Cardiac fibroblast (primary cell): ENCODE measurements around the gene ARAP3.
A peak's percentile ranks its signal among the peaks of the same experiment; 100 is the strongest.
"Not testable (repeated sequence)": the region's sequence is repeated elsewhere in the genome, so short reads cannot be mapped to it uniquely, and the experiment has no call there.

Experiments used
- DNase-seq, 2 donors: peaks; one replicate each; pipeline versions ENCODE4 v3.0.0 to v3.0.0-alpha.2; 2010; ENCODE audit warnings: low read depth in 2 of 2
- H3K4me3 ChIP-seq, 2 donors: replicated peaks in 1 of 2; 1 replicate in 1 of 2; 2 replicates in 1 of 2; pipeline ENCODE4 v1.5.1; 2011; ENCODE audit warnings: low read depth in 2 of 2, low read length in 2 of 2, mild to moderate bottlenecking in 2 of 2, moderate library complexity in 1 of 2
- CTCF ChIP-seq: IDR thresholded peaks from one replicate; pipeline ENCODE4 v1.5.1; 2011; ENCODE audit warnings: low read depth, mild to moderate bottlenecking, low read length, inconsistent platforms

Gene ARAP3

GRCh38 chr5:141613344-141613743 lies 68.7 kb downstream of the ARAP3 start:
- no peak overlapping the region for H3K4me3 ChIP-seq
- TF ChIP-seq CTCF: no peak

GRCh38 chr5:141611289-141611688 lies 70.7 kb downstream of the ARAP3 start:
- no peak overlapping the region for H3K4me3 ChIP-seq
- no peak for TF ChIP-seq CTCF
- DNase-seq: no peak

More at GRCh38 chr5:141613344-141613743, 68.7 kb downstream of the ARAP3 start:
- no peak for DNase-seq

- not testable (repeated sequence) for H3K4me3 ChIP-seq, DNase-seq
Observed at GRCh38 chr5:141609921-141610320, 72.1 kb downstream of the ARAP3 start.

- H3K4me3 ChIP-seq: no peak overlapping the region
- no peak for DNase-seq
- no peak for TF ChIP-seq CTCF
Observed at GRCh38 chr5:141609044-141609443, 73.0 kb downstream of the ARAP3 start.

GRCh38 chr5:141608557-141608956 lies 73.5 kb downstream of the ARAP3 start:
- no peak for TF ChIP-seq CTCF
- H3K4me3 ChIP-seq: no peak overlapping the region
- DNase-seq: no peak

GRCh38 chr5:141608046-141608445 lies 74.0 kb downstream of the ARAP3 start:
- no peak overlapping the region for H3K4me3 ChIP-seq
- no peak for DNase-seq
- TF ChIP-seq CTCF: no peak

- TF ChIP-seq CTCF: no peak
- peak; percentile 80 to 92 for DNase-seq
- no peak overlapping the region for H3K4me3 ChIP-seq
Observed at GRCh38 chr5:141605523-141606277, 76.3 kb downstream of the ARAP3 start.
